ENCODE data around the gene CEACAM3.
A peak's percentile ranks its signal among the peaks of the same experiment; 100 is the strongest.

- peak; percentile 92 for TF ChIP-seq CTCF (conservative IDR thresholded peaks at IDR 0.05; ENCODE audit: low read length)
- TF ChIP-seq EZH2phosphoT487 (IDR thresholded peaks at IDR 0.05; ENCODE audit: borderline replicate concordance): no peak
Measured at GRCh38 chr19:41785653-41786052, 10.7 kb upstream of the CEACAM3 start.
